ENCODE measurements around the gene HMGXB4. TPM values are rescaled to one million over a fixed set of nuclear protein-coding genes. Genes with fewer than 3 reads are reported as not detected.

HMGXB4 gene
- polyA plus RNA-seq, 1 donor (not counting 4 experiments of a cell fraction or from before 2014, with no cell fraction given): 22.6 TPM

DNA sequence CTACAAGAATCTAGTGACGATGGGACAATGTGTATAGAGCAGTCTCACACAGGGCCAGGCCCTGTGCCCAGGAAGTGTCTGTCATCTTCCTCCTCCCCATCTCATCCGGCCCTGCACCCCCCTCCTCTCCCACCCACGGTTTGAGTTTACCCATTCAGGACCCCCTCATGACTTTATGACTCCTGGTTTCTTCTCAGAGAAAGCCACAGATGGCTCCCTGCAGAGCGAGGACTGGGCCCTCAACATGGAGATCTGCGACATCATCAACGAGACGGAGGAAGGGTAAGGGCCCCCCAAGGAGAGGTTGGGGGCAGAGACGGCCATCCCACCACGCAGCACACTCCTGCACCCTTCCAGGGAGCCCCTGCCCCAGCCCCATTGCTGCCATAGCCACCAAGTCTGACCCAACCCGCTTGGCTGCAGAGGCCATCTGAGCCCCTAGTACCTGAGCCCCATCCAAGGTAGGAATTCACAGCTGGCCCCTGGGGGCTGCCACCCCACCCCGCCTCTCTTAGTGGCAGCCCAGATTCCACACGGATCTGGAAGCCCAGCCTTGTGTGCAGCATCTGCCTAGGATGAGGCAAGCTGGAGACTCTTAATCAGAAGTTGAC is 60.5 kb downstream of the HMGXB4 start:
- H3K79me2 ChIP-seq (ENCODE audit: control insufficient read depth, insufficient read depth, low read length): no peaks in the 10 kb centered on the region
- H3K36me3 ChIP-seq (ENCODE audit: control insufficient read depth in 2 of 2, extremely low read depth in 1 of 2, insufficient read depth in 2 of 2, low read length in 2 of 2): peaks cover 0 to 14% of the 10 kb centered on the region in 2 experiments
- FAIRE-seq: no peak

DNA sequence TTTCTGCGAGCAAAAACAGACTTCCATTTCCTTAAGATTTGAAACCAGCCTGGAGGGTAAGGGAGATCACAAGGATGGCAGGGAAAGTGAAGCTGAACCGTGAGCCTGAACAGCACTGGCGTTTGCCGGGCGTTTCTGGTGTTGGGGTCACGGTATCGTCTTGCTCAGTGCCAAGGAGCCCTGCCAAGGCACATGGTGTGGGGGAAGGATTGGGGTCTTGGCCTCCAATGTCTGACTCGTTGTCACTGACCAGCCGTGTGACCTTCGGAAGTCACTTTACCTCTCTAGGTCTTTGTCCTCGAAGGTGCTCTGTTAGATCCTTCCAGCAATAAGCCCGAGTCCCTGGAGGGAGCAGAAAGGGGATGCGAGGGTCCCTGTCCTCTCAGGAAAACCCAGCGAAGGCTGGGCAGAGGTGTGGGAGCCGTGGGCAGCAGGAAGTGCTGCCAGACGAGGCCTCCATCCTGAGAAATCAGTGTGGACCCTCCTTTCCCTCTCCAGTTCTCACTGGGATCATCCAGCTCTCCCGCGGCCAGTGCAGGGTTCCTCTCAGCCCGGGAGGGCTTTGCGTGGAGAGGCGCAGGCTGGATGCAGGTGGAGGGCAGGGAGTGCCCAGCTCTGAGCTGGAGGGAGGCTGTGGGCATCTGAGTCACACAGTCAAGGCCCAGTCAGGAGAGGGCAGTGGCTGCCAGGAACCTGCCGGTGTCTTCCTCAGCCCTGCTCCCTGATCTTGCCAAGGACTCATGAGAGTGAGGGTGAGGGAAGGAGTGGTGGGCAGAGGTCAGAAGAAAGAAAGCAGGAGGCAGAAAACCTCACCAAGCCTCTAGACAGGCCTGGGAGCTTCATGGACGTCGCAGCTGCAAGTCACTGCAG is 61.3 kb downstream of the HMGXB4 start:
- H3K79me2 ChIP-seq (ENCODE audit: control insufficient read depth, insufficient read depth, low read length): no peaks in the 10 kb centered on the region
- peaks cover 0 to 20% of the 10 kb centered on the region in 2 experiments for H3K36me3 ChIP-seq (ENCODE audit: control insufficient read depth in 2 of 2, extremely low read depth in 1 of 2, insufficient read depth in 2 of 2, low read length in 2 of 2)

More for the DNA sequence above, 60.5 kb downstream of the HMGXB4 start:
- no peaks in the 10 kb centered on the region for H3K9me3 ChIP-seq (ENCODE audit: control insufficient read depth, low read depth, low read length)
- H3K9me1 ChIP-seq (ENCODE audit: control insufficient read depth, extremely low read depth, insufficient read depth, low read length): peaks cover 4% of the 10 kb centered on the region
- H4K20me1 ChIP-seq (ENCODE audit: control insufficient read depth, extremely low read depth, insufficient read depth, low read length): peaks cover 2% of the 10 kb centered on the region
- H3K9ac ChIP-seq (ENCODE audit: control insufficient read depth, extremely low read depth, insufficient read depth, low read length): no peak overlapping the region
- H3K27me3 ChIP-seq (ENCODE audit: control insufficient read depth, extremely low read depth, insufficient read depth, low read length): no peaks in the 10 kb centered on the region
- H2AFZ ChIP-seq (ENCODE audit: control insufficient read depth, low read length): no peak overlapping the region
- H3K27ac ChIP-seq (ENCODE audit: control insufficient read depth, insufficient read depth, low read length): no peak overlapping the region
- H3K4me3 ChIP-seq (ENCODE audit: control insufficient read depth in 2 of 3, extremely low read depth in 1 of 3, insufficient read depth in 2 of 3, low read depth in 1 of 3, low read length in 3 of 3): no peak overlapping the region
- DNase-seq (ENCODE audit: low read depth, low spot score): no peak
- dilution Hi-C loops (cut with MboI; ENCODE audit: extremely low pct_ligation_motif_present, low sequenced_read_pairs): no loop called here
- H3K4me1 ChIP-seq (ENCODE audit: control insufficient read depth, extremely low read depth, insufficient read depth, low read length): peaks cover 17% of the 10 kb centered on the region
- TF ChIP-seq, protein P1, sequence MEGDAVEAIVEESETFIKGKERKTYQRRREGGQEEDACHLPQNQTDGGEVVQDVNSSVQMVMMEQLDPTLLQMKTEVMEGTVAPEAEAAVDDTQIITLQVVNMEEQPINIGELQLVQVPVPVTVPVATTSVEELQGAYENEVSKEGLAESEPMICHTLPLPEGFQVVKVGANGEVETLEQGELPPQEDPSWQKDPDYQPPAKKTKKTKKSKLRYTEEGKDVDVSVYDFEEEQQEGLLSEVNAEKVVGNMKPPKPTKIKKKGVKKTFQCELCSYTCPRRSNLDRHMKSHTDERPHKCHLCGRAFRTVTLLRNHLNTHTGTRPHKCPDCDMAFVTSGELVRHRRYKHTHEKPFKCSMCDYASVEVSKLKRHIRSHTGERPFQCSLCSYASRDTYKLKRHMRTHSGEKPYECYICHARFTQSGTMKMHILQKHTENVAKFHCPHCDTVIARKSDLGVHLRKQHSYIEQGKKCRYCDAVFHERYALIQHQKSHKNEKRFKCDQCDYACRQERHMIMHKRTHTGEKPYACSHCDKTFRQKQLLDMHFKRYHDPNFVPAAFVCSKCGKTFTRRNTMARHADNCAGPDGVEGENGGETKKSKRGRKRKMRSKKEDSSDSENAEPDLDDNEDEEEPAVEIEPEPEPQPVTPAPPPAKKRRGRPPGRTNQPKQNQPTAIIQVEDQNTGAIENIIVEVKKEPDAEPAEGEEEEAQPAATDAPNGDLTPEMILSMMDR (optimal IDR thresholded peaks at IDR 0.05 in 1 of 3, IDR thresholded peaks at IDR 0.05 in 1 of 3, conservative IDR thresholded peaks at IDR 0.05 in 1 of 3; ENCODE audit: extremely low read depth in 1 of 3, insufficient read depth in 2 of 3, low read length in 3 of 3): no peak
- no peak for TF ChIP-seq EZH2 (IDR thresholded peaks at IDR 0.05; ENCODE audit: low read length)
- H3K4me2 ChIP-seq (ENCODE audit: control insufficient read depth, extremely low read depth, insufficient read depth, low read depth, low read length): no peak overlapping the region

More for the DNA sequence above, 61.3 kb downstream of the HMGXB4 start:
- dilution Hi-C loops (cut with MboI; ENCODE audit: extremely low pct_ligation_motif_present, low sequenced_read_pairs): no loop called here
- Histone ChIP-seq H3K4me3 (ENCODE audit: control insufficient read depth in 2 of 3, extremely low read depth in 1 of 3, insufficient read depth in 2 of 3, low read depth in 1 of 3, low read length in 3 of 3) (no peak overlapping the region), H3K9me1 (ENCODE audit: control insufficient read depth, extremely low read depth, insufficient read depth, low read length) (peaks cover 4% of the 10 kb centered on the region), H3K9ac (ENCODE audit: control insufficient read depth, extremely low read depth, insufficient read depth, low read length) (no peak overlapping the region), H3K4me1 (ENCODE audit: control insufficient read depth, extremely low read depth, insufficient read depth, low read length) (peaks cover 17% of the 10 kb centered on the region), H2AFZ (ENCODE audit: control insufficient read depth, low read length) (no peak overlapping the region), H3K9me3 (ENCODE audit: control insufficient read depth, low read depth, low read length) (no peaks in the 10 kb centered on the region), H3K4me2 (ENCODE audit: control insufficient read depth, extremely low read depth, insufficient read depth, low read depth, low read length) (no peak overlapping the region), H3K27me3 (ENCODE audit: control insufficient read depth, extremely low read depth, insufficient read depth, low read length) (no peaks in the 10 kb centered on the region), H3K27ac (ENCODE audit: control insufficient read depth, insufficient read depth, low read length) (no peak overlapping the region), H4K20me1 (ENCODE audit: control insufficient read depth, extremely low read depth, insufficient read depth, low read length) (peaks cover 2% of the 10 kb centered on the region)
- no peak for TF ChIP-seq EZH2 (IDR thresholded peaks at IDR 0.05; ENCODE audit: low read length)
- TF ChIP-seq, protein P1 (optimal IDR thresholded peaks at IDR 0.05 in 1 of 3, IDR thresholded peaks at IDR 0.05 in 1 of 3, conservative IDR thresholded peaks at IDR 0.05 in 1 of 3; ENCODE audit: extremely low read depth in 1 of 3, insufficient read depth in 2 of 3, low read length in 3 of 3): no peak
- DNase-seq (ENCODE audit: low read depth, low spot score): no peak
- FAIRE-seq: no peak
